ENCODE results near the gene NHLRC4. TPM values are rescaled to one million over a fixed set of nuclear protein-coding genes. Genes with fewer than 3 reads are reported as not detected.

NHLRC4 gene
- total and polyA plus RNA-seq, 2 of the 13 experiments (the other 11 are each of a cell fraction or from before 2014, with no cell fraction given): 0.40 to 0.59 TPM

GRCh38 chr16:588889-589657 is 22.3 kb downstream of the NHLRC4 start (continued):
- peak; percentile 35; the same call in 1 of the 2 replicates for TF ChIP-seq HOXA3 (CRISPR knock-in tag; IDR thresholded peaks at IDR 0.05)
- TF ChIP-seq CERS6 (CRISPR knock-in tag; IDR thresholded peaks at IDR 0.05): no peak
- 0 out of 2 replicates have a peak, but pooled peaks have one; percentile 20 for TF ChIP-seq TEAD2 (CRISPR knock-in tag; IDR thresholded peaks at IDR 0.05)
- no peak for TF ChIP-seq PHF21A (CRISPR knock-in tag; IDR thresholded peaks at IDR 0.05)
- peak; percentile 38; the same call in 1 of the 2 replicates for TF ChIP-seq RXRB (CRISPR knock-in tag; IDR thresholded peaks at IDR 0.05; ENCODE audit: borderline replicate concordance)
- no peak for TF ChIP-seq HBP1 (CRISPR knock-in tag; IDR thresholded peaks at IDR 0.05; ENCODE audit: low read depth)
- no peak for TF ChIP-seq ZNF713 (CRISPR knock-in tag; IDR thresholded peaks at IDR 0.05)
- TF ChIP-seq SOX6 (IDR thresholded peaks at IDR 0.05): no peak
- TF ChIP-seq SOX6 (CRISPR knock-in tag; IDR thresholded peaks at IDR 0.05): peak; percentile 67
- TF ChIP-seq KLF16 (CRISPR knock-in tag; IDR thresholded peaks at IDR 0.05): no peak; a peak in 1 of 4 replicates
- TF ChIP-seq ZNF501 (CRISPR knock-in tag; IDR thresholded peaks at IDR 0.05): peak; percentile 61; the same call in 1 of the 2 replicates
- TF ChIP-seq BCL6 (CRISPR knock-in tag; IDR thresholded peaks at IDR 0.05): 0 out of 2 replicates have a peak, but pooled peaks have one; percentile 8
- TF ChIP-seq SOX5 (CRISPR knock-in tag; IDR thresholded peaks at IDR 0.05; ENCODE audit: borderline replicate concordance): no peak
- TF ChIP-seq ZNF772 (CRISPR knock-in tag; IDR thresholded peaks at IDR 0.05): peak; percentile 30; the same call in 1 of the 2 replicates
- TF ChIP-seq POLR2AphosphoS5 (IDR thresholded peaks at IDR 0.05; ENCODE audit: low read depth, low read length): peak; percentile 78
- peak; percentile 43; the same call in 1 of the 2 replicates for TF ChIP-seq SPEN (CRISPR knock-in tag; IDR thresholded peaks at IDR 0.05; ENCODE audit: low read depth)
- TF ChIP-seq ZBTB14 (CRISPR knock-in tag; IDR thresholded peaks at IDR 0.05): 0 out of 2 replicates have a peak, but pooled peaks have one; percentile 8
- TF ChIP-seq ZNF234 (CRISPR knock-in tag; conservative IDR thresholded peaks at IDR 0.05): no peak
- peak; percentile 87 for TF ChIP-seq MXD1 (CRISPR knock-in tag; IDR thresholded peaks at IDR 0.05)
- TF ChIP-seq ZNF383 (CRISPR knock-in tag; IDR thresholded peaks at IDR 0.05; ENCODE audit: borderline replicate concordance): 0 out of 2 replicates have a peak, but pooled peaks have one; percentile 76
- TF ChIP-seq AGO2 (optimal IDR thresholded peaks at IDR 0.05; ENCODE audit: low read depth, low read length): peak; percentile 66
- 0 out of 2 replicates have a peak, but pooled peaks have one; percentile 22 for TF ChIP-seq SP5 (CRISPR knock-in tag; IDR thresholded peaks at IDR 0.05; ENCODE audit: borderline replicate concordance, low read depth)
